HG03025 (cell line): ENCODE measurements around the gene CIITA.
"Not testable (repeated sequence)": the region's sequence is repeated elsewhere in the genome, so short reads cannot be mapped to it uniquely, and the experiment has no call there.

ENCODE experiments used
- ATAC-seq: cut with Tn5 transposase; IDR thresholded peaks from one replicate; pipeline ENCODE4 v1.9.1; 2021; ENCODE audit warnings: mild to moderate bottlenecking, moderate library complexity; ENCODE audit not compliant: unreplicated experiment, low FRiP score

The CIITA gene

DNA sequence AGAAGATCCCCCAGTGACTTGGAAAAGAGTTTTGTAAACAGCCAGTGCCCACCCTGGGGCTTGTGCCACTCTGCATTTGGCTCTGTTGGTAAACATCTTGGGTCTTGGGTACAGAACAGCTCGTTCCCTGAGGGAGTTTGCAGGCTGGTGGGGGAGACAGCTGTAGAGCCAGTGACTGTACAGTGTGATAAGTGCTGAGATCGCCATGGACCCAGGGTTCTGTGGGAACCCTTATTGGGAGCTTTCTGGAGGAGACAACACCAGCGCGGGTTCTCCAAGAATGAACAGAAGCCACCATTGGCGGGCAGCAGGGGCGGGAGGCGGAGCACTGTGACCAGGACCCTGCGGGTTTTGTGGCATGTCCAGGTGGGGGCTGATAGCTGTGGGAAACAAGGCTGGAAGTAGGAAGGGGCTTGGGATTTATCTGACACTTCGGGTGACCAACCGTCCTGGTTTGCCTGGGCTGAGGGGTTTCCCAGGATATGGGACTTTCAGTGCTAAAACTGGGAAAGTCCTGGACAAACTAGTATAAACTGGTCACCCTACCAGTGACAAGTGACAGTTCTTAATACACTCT, 70.3 kb downstream of the CIITA start:
- ATAC-seq, result no peak

DNA sequence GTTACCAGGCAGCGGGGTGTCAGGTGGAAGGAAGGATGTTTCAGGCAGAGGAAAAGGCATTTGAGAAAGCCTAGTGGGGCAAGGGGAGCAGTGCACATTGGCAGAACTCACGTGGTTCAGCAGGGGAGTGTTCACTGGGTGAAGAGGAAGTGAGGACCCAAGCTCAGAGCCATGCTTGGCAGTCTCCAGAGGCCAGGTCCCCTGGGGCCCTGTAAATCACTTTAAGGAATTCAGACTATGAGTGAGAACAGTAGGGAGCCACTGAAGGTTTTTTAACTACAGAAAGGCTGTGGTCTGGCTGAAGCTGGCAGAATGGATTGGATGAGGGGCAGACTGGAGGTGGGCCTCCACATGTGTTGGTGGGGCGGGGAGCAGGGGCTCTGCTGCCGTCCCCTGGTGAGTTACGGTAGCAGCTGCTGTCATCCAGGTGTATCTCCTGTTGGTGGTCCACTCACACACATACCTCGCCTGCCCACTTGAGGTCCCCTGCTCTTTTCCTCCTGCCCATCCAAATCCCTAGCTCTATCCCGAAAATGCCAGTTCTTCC, 72.5 kb downstream of the CIITA start:
- no peak for ATAC-seq

DNA sequence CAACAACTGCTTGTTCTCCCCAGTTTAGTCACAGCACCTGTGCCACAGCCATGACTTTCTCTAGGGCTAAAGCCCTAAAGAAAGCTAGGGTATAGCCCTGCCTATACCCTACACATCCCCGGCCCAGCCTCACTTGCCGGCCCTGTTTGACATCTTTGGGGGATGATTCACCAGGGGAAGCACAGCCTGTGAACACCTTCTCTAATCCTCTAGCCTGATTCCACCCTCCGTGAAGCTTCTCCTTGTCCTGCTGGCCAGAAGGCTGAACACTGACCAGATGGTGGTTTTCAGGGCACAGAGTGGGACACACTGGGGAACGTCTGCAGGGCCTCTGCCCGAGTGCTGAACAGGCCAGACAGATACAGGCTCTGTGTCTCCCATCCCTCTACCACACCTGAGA, 73.4 kb downstream of the CIITA start:
- ATAC-seq, result no peak

DNA sequence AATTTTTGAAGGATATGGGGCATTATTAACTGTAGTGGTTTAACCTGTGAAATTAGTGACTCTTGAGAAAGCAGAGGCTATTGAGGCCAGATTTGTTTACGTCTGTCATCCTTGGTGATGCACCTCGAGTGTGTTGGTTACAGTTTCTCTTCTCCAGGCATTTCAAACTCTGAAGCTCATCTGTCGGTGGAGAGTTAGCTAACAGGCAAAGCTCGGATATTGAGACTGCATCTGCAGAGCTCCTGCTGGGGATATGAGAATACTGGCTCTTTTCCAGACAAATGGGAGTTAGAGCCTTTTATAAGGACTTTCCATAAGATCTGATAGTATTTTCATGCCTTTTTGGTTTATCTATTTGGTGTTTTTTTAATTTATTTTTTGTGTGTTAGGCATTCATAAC, 74.0 kb downstream of the CIITA start:
- ATAC-seq, result no peak

DNA sequence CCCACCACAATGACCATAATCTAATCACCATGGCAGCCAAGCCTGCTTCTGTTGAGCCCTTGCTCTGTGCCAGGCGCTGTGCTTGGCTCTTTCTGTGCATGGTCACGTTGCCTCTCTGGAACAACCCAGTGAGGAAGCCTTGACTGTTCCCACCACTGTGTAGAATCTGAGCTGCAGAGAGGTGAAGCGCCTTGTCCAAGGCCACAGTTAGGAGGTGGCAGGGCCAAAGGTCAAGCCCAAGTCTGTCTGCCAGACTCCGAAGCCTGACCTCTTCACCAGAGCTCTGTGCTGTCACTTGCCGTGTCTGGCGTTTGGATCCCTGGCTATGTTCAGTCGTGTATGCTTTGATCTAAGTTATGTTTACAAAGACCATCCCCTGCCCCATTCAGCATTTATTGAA, 77.9 kb downstream of the CIITA start:
- ATAC-seq, result no peak

DNA sequence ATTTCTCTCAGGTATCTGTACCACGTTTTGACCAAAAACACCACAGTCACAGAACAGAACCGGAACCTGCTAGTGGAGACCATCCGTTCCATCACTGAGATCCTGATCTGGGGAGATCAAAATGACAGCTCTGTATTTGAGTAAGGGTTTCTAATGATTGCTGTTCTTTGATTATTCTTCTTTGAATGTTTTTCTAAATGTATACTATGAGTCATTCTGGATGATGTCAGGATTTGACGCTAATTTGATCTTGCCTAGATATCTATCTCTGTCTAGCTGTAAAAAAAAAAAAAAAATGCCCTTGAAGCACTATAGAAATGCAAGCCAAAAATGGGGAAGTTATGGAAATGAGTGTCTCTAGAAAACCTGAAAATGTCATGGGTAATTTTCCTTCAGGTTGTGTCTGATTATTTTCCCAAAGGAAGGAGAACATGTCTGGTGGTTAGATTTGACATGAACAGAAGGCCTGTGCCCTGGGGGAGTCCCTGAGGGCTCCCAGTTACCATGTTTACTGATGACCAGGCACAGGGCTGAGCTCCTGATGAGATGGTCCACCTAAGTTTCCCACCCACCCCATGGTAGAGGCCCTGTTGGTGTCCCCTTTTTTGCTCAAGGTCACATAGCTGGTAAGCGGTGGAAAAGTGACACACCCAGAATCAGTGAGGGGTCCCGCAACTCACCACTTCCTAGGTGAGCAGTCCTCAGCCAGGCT, 80.9 kb downstream of the CIITA start:
- ATAC-seq, result no peak

DNA sequence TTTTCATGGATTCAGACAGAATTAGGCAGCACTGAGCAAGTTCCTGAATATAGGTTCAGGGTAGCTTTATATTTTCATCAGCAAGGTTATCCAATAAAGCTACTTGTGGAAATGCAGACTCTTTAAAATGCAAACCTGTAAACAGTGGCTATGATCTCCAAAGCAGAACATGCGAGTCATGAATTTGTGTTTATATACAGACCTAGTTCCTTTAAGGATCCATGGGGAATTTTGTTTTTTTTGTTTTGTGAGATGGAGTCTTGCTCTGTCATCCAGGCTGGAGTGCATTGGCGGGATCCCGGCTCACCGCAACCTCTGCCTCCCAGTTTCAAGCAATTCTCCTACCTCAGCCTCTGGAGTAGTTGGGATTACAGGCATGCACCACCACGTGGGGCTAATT, 82.2 kb downstream of the CIITA start:
- ATAC-seq, result no peak

DNA sequence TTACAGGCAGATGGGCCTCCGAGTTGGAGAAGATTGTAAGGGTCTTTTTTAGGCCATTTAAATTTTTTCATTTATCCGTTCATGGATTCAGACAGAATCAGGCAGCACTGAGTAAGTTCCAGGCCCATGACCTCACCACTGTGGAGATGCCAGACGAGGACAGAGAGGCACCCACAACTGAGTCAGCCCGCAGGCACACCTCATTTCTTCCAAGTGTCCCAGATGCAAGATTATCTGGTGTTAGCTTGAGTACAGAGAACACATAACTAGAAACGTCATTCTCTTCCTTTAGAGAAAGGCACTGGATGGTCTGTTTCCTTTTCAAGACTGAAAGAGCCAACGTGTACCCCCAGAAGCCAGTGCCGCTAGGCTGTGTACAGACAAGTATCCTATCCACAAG, 84.2 kb downstream of the CIITA start:
- ATAC-seq, result no peak

DNA sequence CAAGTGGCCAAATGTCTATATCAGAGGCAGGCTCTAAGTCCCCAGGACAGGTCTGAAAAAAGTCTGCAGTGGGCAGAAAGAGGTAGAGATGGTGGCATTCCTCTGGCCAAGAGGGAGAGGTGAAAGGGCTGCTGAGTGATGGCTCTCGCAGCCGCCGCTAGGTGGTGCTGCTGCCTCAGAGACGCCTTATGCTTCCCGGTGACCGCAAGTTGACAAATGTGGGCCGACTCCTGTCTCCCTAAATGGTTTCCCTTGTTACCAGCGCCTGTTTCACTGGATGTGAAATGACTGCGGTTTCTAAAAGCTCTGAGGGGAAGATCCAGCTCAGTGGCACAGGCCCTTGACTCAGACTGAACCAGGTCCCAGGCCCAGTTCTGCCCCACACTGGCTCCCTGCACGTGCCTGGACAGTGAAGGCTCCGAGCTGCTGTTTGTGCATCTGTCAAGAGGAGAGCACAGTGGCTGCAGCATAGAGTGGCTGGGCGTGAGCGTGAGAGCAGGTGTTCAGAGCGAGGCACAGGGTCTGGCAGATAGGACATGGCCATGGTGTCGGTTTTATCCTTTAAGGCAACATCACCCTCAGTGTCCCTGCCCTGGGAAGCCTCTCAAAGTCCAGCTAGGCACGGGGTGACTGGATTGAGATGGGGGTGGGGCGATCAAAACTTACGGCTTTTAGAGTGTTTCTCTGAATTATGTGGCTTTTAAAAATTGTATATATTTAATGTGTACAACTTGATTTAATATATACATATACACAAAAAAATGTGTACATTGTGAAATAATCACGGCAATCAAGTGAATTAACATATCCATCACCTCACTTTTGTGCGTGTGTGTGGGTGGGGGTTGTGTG, 87.3 kb downstream of the CIITA start:
- peak; percentile 39 for ATAC-seq

DNA sequence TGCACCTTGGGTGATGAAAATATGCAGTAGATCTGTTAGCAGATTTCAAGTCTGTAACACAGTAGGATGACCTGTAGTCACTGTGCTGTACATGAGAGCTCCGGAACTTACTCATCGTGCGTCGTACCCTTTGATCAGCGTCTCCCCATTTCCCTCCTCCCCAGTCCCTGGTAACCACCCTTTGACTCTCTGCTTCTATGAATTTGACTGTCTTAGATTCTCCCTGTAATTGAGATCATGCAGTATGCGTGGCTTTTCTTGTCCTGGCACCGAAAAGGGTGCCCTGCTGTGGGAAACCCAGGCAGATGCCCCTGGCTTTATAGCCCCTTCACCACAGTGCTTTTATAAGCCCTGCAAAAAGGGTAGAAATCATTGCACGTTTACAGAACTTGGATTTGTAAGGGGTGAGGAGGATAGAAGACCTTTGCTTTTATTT, 87.9 kb downstream of the CIITA start:
- no peak for ATAC-seq

DNA sequence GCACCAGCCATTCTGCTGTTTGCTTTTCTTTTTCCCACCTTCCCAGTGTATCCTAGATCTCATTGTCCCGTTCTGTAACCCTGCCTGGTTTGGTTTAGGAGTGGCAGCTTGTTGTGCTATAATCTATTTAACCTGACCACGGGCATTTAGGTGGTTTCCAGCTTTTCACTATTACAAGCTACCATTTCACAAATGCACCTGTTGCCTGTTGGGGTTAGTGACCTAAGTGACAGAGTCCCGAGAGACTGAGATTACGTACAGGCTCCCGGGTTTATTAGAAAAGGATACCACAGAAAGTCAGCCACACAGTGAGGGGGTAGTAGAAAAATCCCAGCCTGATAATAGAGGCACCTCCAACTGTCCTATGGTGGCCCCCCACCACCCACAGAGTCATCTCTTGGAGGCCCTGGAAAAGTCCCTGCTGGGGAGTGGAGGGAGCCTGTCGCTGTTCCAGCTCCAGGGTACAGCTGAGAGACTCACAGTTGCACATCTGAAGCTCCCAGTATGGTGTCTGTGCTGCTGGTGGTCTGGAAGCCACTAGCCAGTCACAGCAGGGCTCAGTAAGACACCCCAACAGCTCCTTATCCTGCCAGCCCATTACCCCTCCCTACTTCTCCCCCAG, 88.5 kb downstream of the CIITA start:
- ATAC-seq, result no peak

DNA sequence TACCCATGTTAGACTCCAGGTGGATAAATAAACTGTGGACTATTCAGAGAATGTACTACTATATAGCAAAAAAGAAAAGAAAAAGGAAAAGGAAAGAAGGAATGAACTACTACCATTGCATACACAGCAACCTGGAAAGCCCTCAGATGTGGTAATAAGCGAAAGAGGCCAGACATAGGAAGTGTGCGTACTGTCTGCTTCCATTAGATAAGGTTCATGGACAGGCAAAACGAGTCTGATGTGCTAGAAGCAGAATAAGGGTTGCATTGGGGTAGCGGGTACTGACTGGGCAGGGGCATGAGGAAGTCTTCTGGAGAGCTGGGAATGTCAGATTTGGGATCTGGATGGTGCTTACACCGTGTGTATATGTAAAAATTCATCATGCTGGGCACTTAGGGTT, 89.1 kb downstream of the CIITA start:
- ATAC-seq, result no peak

DNA sequence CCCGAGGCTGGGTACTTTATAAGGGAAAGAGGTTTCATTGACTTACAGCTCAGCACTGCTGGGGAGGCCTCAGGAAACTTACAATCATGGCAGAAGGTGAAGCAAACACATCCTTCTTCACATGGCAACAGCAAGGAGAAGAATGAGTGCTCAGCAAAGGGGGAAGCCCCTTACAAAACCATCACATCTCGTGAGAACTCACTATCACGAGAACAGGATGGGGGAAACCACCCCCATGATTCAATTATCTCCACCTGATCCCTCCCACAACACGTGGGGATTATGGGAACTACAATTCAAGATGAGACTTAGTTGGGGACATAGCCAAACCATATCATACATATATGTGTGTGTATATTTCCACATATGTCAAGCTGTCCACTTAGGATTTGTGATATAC, 89.6 kb downstream of the CIITA start:
- not testable (repeated sequence) for ATAC-seq

DNA sequence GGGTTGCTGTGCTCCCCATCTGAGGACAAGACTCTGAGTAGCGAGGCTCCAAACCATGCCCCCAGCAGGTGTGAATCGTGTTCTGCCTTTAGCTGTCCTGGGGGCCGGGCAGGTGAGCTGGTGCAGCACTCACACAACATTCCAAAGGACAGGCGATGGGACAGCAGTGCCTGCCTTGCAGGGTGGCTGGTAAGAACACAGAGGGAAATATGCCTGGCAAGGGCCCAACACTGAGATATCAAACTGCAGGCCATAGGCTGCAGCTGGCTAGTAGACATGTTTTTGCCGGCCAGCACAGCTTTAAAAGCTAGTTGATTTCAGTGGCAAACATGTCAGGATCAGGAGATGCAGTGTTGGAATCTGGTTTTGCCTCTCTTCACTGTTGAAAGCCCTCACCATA, 91.0 kb downstream of the CIITA start:
- no peak for ATAC-seq

DNA sequence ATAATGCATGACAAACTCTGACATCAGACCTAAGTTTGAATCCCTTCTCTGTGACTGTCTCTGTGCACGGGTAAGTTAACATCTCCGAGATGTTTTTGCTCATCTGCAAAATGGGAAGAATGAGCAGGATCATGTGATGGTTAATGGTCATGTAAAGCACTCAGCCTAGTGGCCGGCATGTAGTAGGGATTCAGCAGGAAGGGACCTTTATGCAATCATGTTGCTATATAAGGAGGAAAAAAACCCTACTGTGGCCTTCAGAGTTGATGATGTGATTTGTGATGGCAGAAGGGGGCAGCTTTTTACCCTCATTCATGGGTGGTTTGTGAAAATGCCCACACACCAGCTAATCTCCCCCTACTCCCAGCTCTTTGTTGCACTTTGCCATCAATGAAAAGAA, 91.5 kb downstream of the CIITA start:
- ATAC-seq, result no peak

DNA sequence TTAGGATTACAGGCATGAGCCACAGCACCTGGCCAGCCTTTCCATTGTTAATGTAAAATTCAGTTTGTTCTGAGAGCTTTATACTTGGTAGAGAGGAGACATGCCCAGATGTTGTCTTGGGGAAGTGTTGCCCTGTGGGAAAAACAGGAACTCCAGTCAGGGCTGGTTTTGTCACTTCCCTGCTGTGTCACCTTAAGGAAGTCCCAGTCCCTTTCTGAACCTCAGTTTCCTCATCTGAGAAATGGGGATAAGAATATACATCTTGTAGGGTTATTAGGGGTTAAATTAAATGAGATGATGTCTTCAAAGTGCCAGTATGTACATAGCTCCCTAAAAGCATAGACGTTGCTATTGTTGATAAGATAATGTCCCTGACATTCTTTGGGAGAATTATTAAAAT, 92.6 kb downstream of the CIITA start:
- ATAC-seq, result no peak

DNA sequence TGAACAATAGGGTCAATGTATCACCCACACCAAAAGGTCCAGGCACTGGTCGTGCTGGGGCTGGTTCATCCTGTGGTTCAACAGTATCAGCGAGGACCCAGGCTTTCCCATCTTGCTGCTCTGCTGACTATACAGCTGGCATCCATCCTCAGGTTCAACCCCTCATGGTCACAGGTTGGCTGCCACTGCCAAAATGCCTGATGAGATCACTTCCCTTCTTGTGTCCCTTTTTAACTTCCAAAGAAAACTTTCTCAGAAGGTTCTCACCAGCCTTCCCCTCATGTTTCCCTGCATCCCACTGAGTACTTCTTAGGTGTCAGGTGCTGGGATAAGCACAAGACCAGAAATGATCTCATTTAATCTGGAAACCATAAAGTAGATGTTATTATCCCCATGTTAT, 93.1 kb downstream of the CIITA start:
- ATAC-seq, result no peak

DNA sequence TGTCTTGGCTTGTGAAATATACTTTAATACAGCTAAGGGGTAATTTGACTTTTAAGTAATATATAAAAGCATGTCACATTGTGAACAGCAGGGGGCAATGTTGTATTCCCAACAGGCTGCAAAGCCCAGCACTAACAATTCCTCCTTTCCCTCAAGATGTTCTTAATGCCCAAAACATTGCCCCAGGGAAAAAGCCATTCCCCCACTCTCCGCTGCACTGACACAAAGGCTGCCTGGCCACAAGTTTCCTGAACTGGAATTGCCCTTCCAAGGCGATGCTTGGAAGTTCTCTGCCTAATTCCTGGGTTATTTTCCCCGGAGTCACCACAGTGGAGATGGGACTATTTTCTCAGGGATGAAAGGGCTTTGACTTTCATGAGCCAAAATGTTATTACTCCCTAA, 94.6 kb downstream of the CIITA start:
- ATAC-seq, result no peak

DNA sequence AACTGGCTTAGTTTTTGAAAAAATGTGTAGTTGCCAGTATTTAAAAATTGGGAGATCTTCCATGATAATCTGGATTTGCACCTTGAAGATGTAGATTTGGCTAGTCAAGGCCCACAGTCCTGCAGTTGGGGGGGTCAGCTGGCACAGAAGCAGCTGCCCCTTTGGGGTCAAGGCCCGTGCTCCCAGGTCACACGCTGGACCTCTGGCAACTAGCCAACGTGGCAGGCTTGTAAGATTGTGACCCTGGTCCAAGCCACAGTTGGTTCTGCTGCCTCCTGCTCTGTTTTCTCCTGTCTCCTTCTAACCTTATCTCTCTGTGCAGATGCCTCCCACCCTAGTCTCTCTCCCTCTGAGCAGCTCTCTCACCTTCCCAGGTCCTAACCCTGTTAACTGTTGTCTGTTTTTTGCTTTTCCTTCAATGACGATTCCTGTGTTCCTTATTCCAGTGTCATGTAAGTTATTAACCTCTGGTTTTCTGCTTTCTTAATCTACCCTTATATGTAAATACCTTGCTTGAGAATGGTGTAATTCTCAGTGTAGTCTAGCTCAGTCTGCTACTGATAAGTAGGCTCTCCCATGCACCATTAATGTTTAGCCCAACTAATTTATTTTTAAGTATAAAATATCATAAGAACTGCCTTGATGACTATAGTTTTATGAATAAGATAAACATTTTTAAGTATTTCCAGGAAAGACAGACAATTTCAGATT, 95.3 kb downstream of the CIITA start:
- ATAC-seq, result no peak

DNA sequence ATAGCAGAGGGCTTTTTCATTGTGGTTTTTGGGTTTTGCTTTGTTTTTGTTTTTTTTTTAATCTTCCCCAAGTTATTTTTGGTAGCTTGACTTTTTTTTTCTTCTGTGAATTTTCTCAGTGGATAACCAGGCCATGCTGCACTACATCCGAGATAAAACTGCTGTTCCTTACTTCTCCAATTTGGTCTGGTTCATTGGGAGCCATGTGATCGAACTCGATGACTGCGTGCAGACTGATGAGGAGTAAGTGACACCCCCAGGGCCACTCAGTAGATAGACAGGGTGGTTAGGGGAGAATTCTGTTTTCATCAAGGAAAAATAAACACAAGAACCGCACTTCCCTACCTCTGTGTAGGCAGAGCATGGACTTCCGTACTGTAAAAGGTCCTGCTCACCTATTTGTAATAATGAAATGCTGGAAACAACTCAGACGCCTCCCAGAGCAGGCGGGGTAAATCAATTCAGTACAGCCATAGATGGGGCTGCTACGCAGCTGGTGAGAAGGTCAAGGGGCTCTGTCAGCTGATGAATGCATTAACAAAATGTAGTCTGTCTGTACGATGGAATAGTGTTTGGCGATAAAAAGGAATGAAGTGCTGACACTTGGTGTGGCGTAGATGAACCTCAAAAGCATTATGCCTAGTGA, 95.9 kb downstream of the CIITA start:
- ATAC-seq, result no peak
